SJSA1 (cell line): ENCODE measurements around the gene SLIT1. TPM values are rescaled to one million over a fixed set of nuclear protein-coding genes. Genes with fewer than 3 reads are reported as not detected.
"Not testable (repeated sequence)": the region's sequence is repeated elsewhere in the genome, so short reads cannot be mapped to it uniquely, and the experiment has no call there.

Source experiments
- DNase-seq, 2 experiments: peaks; one replicate each; pipeline ENCODE4 v3.0.0-alpha.2; 2015 to 2020; ENCODE audit warnings: low spot score in 2 of 2, low read depth in 1 of 2
- H3K27ac ChIP-seq: fragments of 250-450 bp; sonication (Bioruptor Pico); 2 replicates; pipeline ENCODE4 v1.5.1; 2020; ENCODE audit warnings: mild to moderate bottlenecking, moderate library complexity
- H3K27me3 ChIP-seq: fragments of 250-450 bp; sonication (Bioruptor Pico); replicated peaks from 2 replicates; pipeline ENCODE4 v1.5.1; 2020; ENCODE audit warnings: mild to moderate bottlenecking, moderate library complexity
- H3K36me3 ChIP-seq: fragments of 250-450 bp; sonication (Bioruptor Pico); 2 replicates; pipeline ENCODE4 v1.5.1; 2020; ENCODE audit warnings: mild to moderate bottlenecking
- H3K4me1 ChIP-seq: fragments of 250-450 bp; sonication (Bioruptor Pico); replicated peaks from 2 replicates; pipeline ENCODE4 v1.6.1; 2021; ENCODE audit warnings: mild to moderate bottlenecking
- H3K4me3 ChIP-seq: fragments of 250-450 bp; sonication (Bioruptor Pico); 2 replicates; pipeline ENCODE4 v1.5.1; 2020; ENCODE audit warnings: mild to moderate bottlenecking
- H3K9me3 ChIP-seq: fragments of 250-450 bp; sonication (Bioruptor Pico); replicated peaks from 2 replicates; pipeline ENCODE4 v1.5.1; 2020; ENCODE audit warnings: mild to moderate bottlenecking
- total RNA-seq: library from RNA; depleted of rRNA; stranded (reverse); fragments of >200 nt; shearing (Covaris generic); gene quantifications from 2 replicates; pipeline ENCODE4 v1.2.3, GENCODE V29; 2014

The SLIT1 gene
- total RNA-seq, 1 experiment from 2014 or later = not detected

DNA sequence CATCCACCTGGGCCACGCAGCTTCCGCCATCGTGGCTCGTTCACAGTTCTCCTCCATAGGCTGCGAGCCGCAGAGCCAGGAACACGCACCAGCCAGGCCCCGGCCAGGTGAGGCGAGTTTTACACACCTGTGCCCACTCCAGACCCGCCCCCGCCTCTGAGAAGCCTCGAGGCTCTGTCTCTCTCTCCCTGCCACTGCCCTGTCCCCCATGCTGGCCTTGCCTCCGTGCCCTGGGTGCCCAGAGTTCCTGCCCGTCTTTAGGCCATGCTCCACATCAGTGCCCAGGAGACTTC, 142.2 kb downstream of the SLIT1 start:
- Histone ChIP-seq H3K27me3 (no peaks in the 10 kb centered on the region; the same call in 1 of the 2 replicates), H3K4me3 (no peak overlapping the region), H3K36me3 (no peaks in the 10 kb centered on the region), H3K4me1 (no peaks in the 10 kb centered on the region), H3K27ac (no peak overlapping the region), H3K9me3 (peaks cover 4% of the 10 kb centered on the region; the same call in 1 of the 2 replicates)
- DNase-seq = no peak

DNA sequence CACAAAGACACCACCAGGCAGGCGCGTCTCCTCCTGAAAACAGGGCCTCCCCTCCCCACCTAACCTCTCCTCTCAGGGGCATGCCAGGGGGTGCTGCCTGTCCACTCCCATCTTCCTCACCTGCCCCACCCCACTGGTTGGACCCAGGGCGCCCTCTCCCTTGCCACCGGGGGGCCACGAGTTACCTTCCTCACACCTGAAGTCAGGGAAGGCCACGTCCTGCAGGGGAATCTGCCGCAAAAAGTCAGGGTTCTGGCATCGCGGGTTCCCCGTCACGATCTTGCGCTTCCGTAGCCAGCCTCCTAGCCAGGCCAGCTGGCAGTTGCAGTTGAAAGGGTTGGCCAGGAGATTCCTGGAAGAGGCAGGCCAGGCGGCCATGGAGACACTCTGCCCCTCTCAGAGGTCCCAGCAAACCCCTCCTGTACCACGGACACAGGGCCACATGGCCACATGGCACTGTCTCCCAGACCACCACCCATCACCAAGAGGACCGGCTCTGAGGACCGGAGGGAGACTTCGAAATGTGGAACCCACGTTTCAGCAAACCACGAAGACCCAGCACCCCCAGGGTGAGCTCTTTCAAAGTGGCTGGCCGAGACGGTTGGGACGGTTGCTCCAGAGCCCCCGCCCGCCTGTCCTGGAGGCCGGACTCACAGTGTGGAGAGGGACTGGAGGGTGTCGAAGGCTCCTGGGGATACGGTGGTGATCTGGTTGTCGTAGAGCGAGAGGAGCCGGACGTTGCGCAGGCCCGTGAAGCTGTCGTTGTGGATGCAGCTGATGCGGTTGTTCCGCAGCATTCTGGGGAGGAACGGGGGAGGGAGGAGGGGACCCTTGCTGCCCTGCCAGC, 142.8 kb downstream of the SLIT1 start:
- Histone ChIP-seq H3K4me1 (no peaks in the 10 kb centered on the region; the same call in 1 of the 2 replicates), H3K27me3 (no peaks in the 10 kb centered on the region; the same call in 1 of the 2 replicates), H3K4me3 (no peak overlapping the region), H3K9me3 (peaks cover 4% of the 10 kb centered on the region; the same call in 1 of the 2 replicates), H3K27ac (no peak overlapping the region), H3K36me3 (no peaks in the 10 kb centered on the region)
- no peak for DNase-seq

DNA sequence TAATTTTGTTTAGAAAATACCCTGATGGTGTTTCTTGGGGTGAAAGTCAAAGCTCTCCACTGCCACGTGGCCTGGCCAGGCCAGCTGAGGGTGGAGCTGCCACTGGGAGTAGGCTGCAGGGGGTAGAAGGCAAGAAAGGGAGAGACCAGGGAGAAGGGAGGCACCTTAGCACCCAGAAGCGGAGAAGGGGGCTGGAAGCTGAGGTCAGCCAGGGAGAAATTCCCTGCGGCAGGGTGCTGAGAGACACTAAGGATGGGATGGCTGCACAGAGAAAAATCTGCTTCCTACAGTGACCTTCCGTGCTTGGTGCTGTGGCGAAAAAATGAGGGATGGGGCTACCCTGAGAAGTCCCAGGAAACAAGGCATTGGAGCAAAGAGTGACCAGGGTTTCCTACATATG, 143.7 kb downstream of the SLIT1 start:
- DNase-seq = no peak
- H3K4me3 ChIP-seq = no peak overlapping the region
- H3K27me3 ChIP-seq = no peaks in the 10 kb centered on the region; the same call in 1 of the 2 replicates
- H3K4me1 ChIP-seq = peaks cover 6% of the 10 kb centered on the region; the same call in 1 of the 2 replicates
- no peaks in the 10 kb centered on the region for H3K36me3 ChIP-seq
- peaks cover 4% of the 10 kb centered on the region; the same call in 1 of the 2 replicates for H3K9me3 ChIP-seq
- no peak overlapping the region for H3K27ac ChIP-seq

DNA sequence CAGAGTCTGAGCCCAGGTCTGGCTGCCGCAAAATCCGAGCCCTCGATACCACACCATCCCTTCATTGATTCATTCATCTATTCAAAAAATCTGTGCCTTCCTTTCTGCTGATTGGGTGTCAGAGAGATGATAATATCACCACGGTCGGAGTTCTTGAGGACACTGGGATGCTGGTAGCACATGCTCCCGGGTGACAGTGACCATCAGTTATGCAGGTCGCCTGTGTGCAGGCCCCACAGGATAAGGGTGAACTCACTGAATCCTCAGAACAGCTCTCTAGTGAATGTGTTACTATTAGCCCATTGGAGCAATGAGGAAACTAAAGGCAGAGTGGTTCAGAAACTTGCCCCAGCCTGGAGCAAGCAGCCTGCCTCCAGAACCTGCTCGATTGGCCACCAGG, 145.1 kb downstream of the SLIT1 start:
- no peak overlapping the region for H3K4me3 ChIP-seq

DNA sequence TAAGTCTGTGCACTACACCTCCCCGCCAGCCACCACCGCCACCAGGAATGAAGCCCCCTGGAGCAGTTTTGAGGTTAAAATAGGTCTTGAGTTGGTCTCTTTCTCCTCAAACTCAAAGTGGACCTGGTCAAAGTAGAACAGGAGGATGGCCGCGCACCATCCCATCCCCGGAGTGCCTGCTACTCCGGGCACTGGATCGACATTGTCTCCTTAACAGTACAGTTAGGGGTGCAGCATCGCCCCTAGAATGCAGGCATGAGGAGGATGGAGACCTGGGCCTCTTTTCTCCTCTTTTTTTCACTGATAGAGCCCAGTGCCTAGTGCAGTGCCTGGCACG, 145.5 kb downstream of the SLIT1 start:
- H3K36me3 ChIP-seq = no peaks in the 10 kb centered on the region
- H3K9me3 ChIP-seq = peaks cover 4% of the 10 kb centered on the region; the same call in 1 of the 2 replicates
- no peak overlapping the region for H3K27ac ChIP-seq
- peaks cover 7% of the 10 kb centered on the region; the same call in 1 of the 2 replicates for H3K4me1 ChIP-seq
- peaks cover 6% of the 10 kb centered on the region for H3K27me3 ChIP-seq
- DNase-seq = no peak
- H3K4me3 ChIP-seq = no peak overlapping the region

More for the DNA sequence above, 145.1 kb downstream of the SLIT1 start:
- Histone ChIP-seq H3K4me1 (peaks cover 7% of the 10 kb centered on the region; the same call in 1 of the 2 replicates), H3K9me3 (peaks cover 4% of the 10 kb centered on the region; the same call in 1 of the 2 replicates), H3K27me3 (peaks cover 6% of the 10 kb centered on the region), H3K36me3 (no peaks in the 10 kb centered on the region), H3K27ac (no peak overlapping the region)
- peak in 1 of 2 experiments; percentile 13 for DNase-seq

DNA sequence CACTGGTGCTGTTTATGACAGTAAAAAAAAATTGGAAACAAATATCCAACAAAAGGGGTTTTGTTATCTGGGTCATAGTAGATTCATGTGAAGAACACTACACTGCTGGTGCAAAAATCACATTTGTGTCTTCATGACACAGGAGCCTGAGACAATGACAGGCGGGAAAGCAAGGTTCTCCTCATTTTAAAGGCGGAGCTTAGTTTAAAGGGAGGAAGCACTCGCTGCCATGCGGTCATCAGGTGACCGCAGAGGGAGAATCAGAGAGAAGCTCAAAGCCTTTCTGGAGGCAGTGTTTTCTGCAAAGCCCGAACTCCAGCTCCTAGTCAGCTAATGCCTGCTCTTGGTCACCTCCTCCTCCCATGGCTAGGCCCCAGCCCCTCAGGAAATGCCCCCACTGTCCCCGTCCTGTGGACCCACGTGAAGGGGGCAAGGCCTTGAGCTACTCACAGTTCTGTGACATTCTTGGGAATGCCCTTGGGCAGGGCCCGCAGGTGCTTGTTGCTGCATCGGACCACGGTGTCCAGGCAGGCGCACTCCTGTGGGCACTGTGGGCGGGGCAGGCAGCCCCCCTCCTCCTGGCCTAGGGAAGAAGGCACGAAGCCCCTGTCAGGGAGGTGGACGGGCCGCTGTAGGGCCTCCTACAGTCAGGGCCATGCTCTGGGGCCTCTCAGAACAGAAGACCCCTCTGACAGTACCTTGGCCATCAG, 146.1 kb downstream of the SLIT1 start:
- no peak overlapping the region for H3K27ac ChIP-seq
- H3K4me1 ChIP-seq = peaks cover 7% of the 10 kb centered on the region; the same call in 1 of the 2 replicates
- DNase-seq = peak in 1 of 2 experiments; percentile 30

DNA sequence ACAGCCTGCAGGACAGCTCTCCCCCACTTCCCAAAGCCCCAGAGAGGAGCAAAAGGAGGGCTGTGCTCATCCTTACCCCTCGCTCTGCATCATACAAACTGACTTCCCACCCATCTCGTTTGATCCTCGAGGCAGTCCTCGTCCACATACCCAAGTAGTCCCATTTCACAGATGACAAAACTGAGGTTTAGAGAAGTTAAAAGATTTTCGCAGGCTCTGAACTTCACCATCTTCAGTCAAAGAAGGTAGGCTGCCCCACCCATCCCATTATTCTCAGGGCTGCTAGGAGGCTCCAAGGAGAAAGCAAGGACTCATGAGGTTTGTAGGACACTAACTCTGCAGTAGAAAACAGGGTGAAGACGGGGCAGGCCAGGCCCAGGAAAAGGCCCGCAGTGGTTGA, 147.1 kb downstream of the SLIT1 start:
- Histone ChIP-seq H3K9me3 (no peaks in the 10 kb centered on the region), H3K4me1 (peaks cover 7% of the 10 kb centered on the region; the same call in 1 of the 2 replicates), H3K27me3 (peaks cover 6% of the 10 kb centered on the region; the same call in 1 of the 2 replicates), H3K4me3 (no peak overlapping the region), H3K27ac (no peak overlapping the region), H3K36me3 (no peaks in the 10 kb centered on the region)
- DNase-seq = peak in 1 of 2 experiments; percentile 22

More for the DNA sequence above, 146.1 kb downstream of the SLIT1 start:
- Histone ChIP-seq H3K4me3 (no peak overlapping the region), H3K36me3 (no peaks in the 10 kb centered on the region), H3K27me3 (peaks cover 6% of the 10 kb centered on the region; the same call in 1 of the 2 replicates), H3K9me3 (peaks cover 2% of the 10 kb centered on the region; the same call in 1 of the 2 replicates)

DNA sequence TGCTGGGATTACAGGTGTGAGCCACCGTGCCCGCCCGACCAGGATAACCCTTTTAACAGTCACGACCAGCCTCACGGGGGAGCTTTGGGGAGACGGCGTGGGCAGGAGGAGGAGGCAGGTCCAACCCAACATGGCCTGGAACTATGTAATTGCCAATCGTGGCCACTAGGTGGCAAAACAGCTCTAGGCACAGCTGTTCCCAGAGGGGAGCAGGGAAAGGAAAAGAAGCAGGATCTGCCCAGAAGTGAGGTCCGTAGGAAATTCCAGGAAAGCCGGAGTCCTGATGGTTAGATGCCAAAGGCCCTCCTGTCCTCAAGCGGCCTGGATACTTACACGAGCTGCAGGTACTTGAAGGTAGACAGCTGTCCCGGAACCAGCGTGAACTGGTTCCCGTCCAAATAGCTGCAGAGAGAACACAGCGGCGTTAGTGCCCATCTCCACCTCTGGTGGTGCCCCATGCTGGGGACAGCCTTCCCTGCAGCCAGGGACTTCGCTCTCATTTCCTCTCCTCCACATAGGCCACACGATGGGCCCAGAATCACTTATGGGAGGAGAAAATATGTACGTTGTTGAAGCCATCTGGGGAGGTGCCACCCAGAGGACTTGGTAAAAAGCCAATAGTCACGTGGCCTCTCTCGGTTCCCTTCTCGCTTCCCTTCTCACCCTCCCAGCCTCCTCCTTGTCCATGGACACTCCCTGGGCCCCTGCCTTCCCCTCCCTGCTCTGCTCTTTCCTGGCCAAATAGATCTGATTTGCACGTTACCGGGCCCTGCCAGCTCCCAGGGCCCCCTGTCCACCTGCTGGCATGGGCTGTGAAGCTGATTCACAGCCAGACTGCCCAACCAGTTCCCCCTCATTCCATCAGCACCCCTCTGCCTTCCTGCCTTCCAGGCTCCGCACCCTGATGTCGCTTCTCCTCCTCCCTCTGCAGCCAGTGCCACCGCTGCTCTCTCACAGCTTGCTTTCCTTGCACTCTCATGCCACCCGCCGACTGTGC, 148.1 kb downstream of the SLIT1 start:
- H3K27me3 ChIP-seq = peaks cover 6% of the 10 kb centered on the region; the same call in 1 of the 2 replicates
- no peak overlapping the region for H3K4me3 ChIP-seq
- no peaks in the 10 kb centered on the region for H3K9me3 ChIP-seq
- no peak overlapping the region for H3K27ac ChIP-seq
- peaks cover 7% of the 10 kb centered on the region; the same call in 1 of the 2 replicates for H3K4me1 ChIP-seq
- H3K36me3 ChIP-seq = no peaks in the 10 kb centered on the region
- DNase-seq = peak; percentile 75 to 83

DNA sequence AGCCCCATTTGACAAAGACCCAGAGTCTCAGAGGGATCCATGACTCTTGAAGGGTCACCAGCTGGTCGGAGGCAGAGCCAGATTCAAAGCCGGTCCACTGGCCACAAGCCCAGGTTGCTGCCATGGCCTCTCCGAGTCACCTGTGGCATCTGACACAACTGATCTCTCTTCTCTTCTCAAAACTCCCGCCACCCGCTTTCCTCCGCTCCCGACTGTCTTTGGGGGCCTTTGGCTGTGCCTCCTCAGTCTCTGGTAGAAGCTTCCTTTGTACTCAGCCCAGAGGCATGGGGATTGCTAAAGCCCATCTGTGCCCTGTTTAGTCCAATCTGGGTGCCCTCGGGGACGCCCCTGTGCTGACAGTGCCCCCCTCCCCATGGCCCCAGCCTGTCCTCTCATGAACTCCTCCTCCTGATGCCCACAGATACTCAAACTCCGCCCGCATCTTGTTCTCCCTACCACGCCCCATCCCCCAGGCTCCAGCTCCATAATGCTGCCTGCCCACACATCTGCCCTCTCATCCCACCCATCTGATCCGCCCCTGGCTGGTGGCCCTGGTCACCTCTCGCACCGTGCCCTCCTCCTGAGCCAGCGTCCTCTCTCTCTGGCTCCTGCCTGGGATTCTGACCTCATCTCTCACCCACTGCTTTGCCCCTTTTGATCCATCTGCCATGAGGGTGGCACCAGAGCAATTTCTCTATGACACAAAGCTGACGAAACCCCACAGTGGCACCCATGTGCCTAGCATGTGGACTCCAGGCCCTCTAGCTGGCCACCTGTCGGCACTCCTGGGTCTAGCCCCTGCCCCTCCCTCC, 150.6 kb downstream of the SLIT1 start:
- peaks cover 7% of the 10 kb centered on the region; the same call in 1 of the 2 replicates for H3K4me1 ChIP-seq
- H3K36me3 ChIP-seq = no peaks in the 10 kb centered on the region
- peak in 1 of 2 experiments; percentile 38 for DNase-seq
- H3K27me3 ChIP-seq = peaks cover 6% of the 10 kb centered on the region; the same call in 1 of the 2 replicates
- H3K4me3 ChIP-seq = no peak overlapping the region
- H3K27ac ChIP-seq = no peak overlapping the region
- H3K9me3 ChIP-seq = no peaks in the 10 kb centered on the region

DNA sequence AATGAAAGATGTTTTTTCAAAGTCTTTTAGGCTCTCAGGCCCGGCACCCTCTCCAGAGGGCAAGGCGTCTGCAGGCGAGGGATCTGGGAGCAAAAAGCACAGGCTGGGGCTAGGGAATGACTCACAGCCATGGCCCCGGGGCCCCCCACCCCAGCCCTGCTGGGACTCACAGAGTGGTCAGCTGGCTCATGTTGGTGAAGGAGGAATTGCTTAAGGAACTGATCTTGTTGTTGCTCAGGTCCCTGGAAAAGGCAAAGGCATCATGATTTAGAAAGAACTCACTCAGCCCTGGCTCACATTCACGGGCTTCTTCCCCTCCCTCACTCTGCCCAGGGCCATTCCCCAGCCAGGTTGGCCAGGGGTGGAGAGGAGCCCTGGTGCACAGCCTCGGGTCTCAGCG, 151.5 kb downstream of the SLIT1 start:
- Histone ChIP-seq H3K36me3 (no peaks in the 10 kb centered on the region), H3K9me3 (no peaks in the 10 kb centered on the region)
- peak in 1 of 2 experiments; percentile 36 for DNase-seq

DNA sequence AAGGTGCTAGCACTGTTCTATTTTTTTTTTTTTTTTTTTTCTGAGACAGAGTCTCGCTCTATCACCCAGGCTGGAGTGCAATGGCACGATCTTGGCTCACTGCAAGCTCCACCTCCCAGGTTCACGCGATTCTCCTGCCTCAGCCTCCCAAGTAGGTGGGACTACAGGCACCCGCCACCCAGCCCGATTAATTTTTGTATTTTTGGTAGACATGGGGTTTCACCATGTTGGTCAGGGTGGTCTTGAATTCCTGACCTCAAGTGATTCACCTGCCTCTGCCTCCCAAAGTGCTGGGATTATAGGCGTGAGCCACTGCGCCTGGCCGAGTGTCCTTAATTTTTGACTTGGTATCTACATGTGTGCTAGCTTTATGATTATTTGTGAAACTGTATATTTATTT, 151.9 kb downstream of the SLIT1 start:
- DNase-seq = peak in 1 of 2 experiments; percentile 31
- H3K27me3 ChIP-seq, H3K4me1 ChIP-seq, H3K4me3 ChIP-seq, H3K9me3 ChIP-seq, H3K36me3 ChIP-seq, H3K27ac ChIP-seq: not testable (repeated sequence)

More for the DNA sequence above, 151.5 kb downstream of the SLIT1 start:
- Histone ChIP-seq H3K27me3 (peaks cover 6% of the 10 kb centered on the region; the same call in 1 of the 2 replicates), H3K4me3 (no peak overlapping the region), H3K27ac (no peak overlapping the region), H3K4me1 (peaks cover 7% of the 10 kb centered on the region; the same call in 1 of the 2 replicates)

DNA sequence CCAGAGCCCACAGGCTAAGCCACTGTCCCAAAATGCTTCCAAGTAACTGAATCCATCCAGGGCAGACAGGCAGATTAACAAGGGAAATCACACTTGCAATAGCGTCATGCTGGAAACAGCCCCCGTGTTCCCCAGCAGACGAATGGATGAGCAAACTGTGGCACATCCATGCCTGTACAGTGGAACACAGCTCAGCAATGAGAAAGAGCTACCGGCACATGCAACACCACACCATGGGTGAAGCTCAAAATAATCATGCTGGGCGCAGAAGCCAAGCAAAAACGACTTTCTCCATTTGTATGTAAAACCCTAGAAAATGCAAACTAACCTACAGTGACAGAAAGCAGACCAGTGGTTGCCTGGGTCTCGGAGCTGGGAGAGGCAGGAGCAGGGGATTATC, 153.1 kb downstream of the SLIT1 start:
- H3K4me3 ChIP-seq = no peak overlapping the region
- peak in 1 of 2 experiments; percentile 20 for DNase-seq

More for the DNA sequence above, 153.1 kb downstream of the SLIT1 start:
- Histone ChIP-seq H3K9me3 (no peaks in the 10 kb centered on the region), H3K27me3 (peaks cover 6% of the 10 kb centered on the region; the same call in 1 of the 2 replicates), H3K27ac (no peak overlapping the region), H3K4me1 (peaks cover 11% of the 10 kb centered on the region; the same call in 1 of the 2 replicates), H3K36me3 (no peaks in the 10 kb centered on the region)
